Astrocyte (in vitro differentiated cells and primary cell): ENCODE results near the gene LCLAT1. TPM values are rescaled to one million over a fixed set of nuclear protein-coding genes. Genes with fewer than 3 reads are reported as not detected.
"Not testable (repeated sequence)": the region's sequence is repeated elsewhere in the genome, so short reads cannot be mapped to it uniquely, and the experiment has no call there.

Experiments used
- DNase-seq: peaks from one replicate; pipeline ENCODE4 v3.0.0-alpha.2; 2010; ENCODE audit warnings: low read depth
- FAIRE-seq: peaks from 2 replicates; lab custom pipeline; 2011; peaks lifted over from hg19 to GRCh38; lab: Jason Lieb, UNC
- H2AFZ ChIP-seq: 2 replicates; pipeline ENCODE4 v1.6.0; 2012; ENCODE audit warnings: low read depth, low read length, inconsistent platforms
- H3K27ac ChIP-seq: 2 replicates; pipeline ENCODE4 v1.5.1; 2011; ENCODE audit warnings: low read depth, low read length, inconsistent platforms
- H3K27me3 ChIP-seq: 2 replicates; pipeline ENCODE4 v1.6.0; 2011; ENCODE audit warnings: low read length, inconsistent platforms; ENCODE audit not compliant: insufficient read depth
- H3K36me3 ChIP-seq: 2 replicates; pipeline ENCODE4 v1.5.1; 2011; ENCODE audit warnings: low read length, inconsistent platforms; ENCODE audit not compliant: insufficient read depth
- H3K4me1 ChIP-seq: 2 replicates; pipeline ENCODE4 v1.5.1; 2011; ENCODE audit warnings: low read length, inconsistent platforms; ENCODE audit not compliant: insufficient read depth
- H3K4me2 ChIP-seq: 2 replicates; pipeline ENCODE4 v1.6.0; 2012; ENCODE audit warnings: low read length, inconsistent platforms
- H3K4me3 ChIP-seq: 2 replicates; pipeline ENCODE4 v1.5.1; 2011; ENCODE audit warnings: low read depth, mild to moderate bottlenecking, low read length, inconsistent platforms; ENCODE audit not compliant: insufficient read depth
- H3K79me2 ChIP-seq: 2 replicates; pipeline ENCODE4 v1.6.0; 2012; ENCODE audit warnings: mild to moderate bottlenecking, low read length, inconsistent platforms; ENCODE audit not compliant: insufficient read depth
- H3K9ac ChIP-seq: 2 replicates; pipeline ENCODE4 v1.6.0; 2012; ENCODE audit warnings: mild to moderate bottlenecking, low read length, inconsistent platforms
- H3K9me3 ChIP-seq: 2 replicates; pipeline ENCODE4 v1.5.1; 2012; ENCODE audit warnings: low read depth, mild to moderate bottlenecking, low read length, inconsistent platforms; ENCODE audit not compliant: insufficient read depth
- H4K20me1 ChIP-seq: 2 replicates; pipeline ENCODE4 v1.6.0; 2012; ENCODE audit warnings: low read length, inconsistent platforms; ENCODE audit not compliant: insufficient read depth
- H3K27ac Mint-ChIP-seq: one replicate; pipeline ENCODE4 v1.8.0; 2021; ENCODE audit warnings: mild to moderate bottlenecking, mixed read lengths; ENCODE audit not compliant: unreplicated experiment
- H3K27me3 Mint-ChIP-seq: one replicate; pipeline ENCODE4 v1.8.0; 2021; ENCODE audit warnings: low read depth, mixed read lengths; ENCODE audit not compliant: unreplicated experiment
- H3K36me3 Mint-ChIP-seq: one replicate; pipeline ENCODE4 v1.8.0; 2021; ENCODE audit warnings: low read depth, mixed read lengths; ENCODE audit not compliant: unreplicated experiment
- H3K4me1 Mint-ChIP-seq: one replicate; pipeline ENCODE4 v1.8.0; 2021; ENCODE audit warnings: low read depth, mixed read lengths; ENCODE audit not compliant: unreplicated experiment
- H3K4me3 Mint-ChIP-seq: one replicate; pipeline ENCODE4 v1.8.0; 2021; ENCODE audit warnings: mild to moderate bottlenecking, moderate library complexity, mixed read lengths; ENCODE audit not compliant: unreplicated experiment
- H3K9me3 Mint-ChIP-seq: one replicate; pipeline ENCODE4 v1.8.0; 2021; ENCODE audit warnings: mild to moderate bottlenecking, mixed read lengths; ENCODE audit not compliant: unreplicated experiment
- EZH2 ChIP-seq: IDR thresholded peaks from 2 replicates; pipeline ENCODE4 v1.6.1; 2012; ENCODE audit warnings: mild to moderate bottlenecking, low read length, inconsistent platforms; ENCODE audit not compliant: insufficient read depth
- total RNA-seq: library from RNA; stranded (reverse); gene quantifications from 2 replicates; pipeline ENCODE4 v1.2.1, GENCODE V29; 2021
- TF ChIP-seq, protein P1 (sequence below): IDR thresholded peaks from 2 replicates; pipeline ENCODE4 v1.5.1; 2011; ENCODE audit warnings: low read depth, mild to moderate bottlenecking, inconsistent platforms, low read length, moderate library complexity; ENCODE audit not compliant: insufficient read depth

Gene LCLAT1
- total RNA-seq, 1 donor from 2014 or later: 17.5 TPM

DNA sequence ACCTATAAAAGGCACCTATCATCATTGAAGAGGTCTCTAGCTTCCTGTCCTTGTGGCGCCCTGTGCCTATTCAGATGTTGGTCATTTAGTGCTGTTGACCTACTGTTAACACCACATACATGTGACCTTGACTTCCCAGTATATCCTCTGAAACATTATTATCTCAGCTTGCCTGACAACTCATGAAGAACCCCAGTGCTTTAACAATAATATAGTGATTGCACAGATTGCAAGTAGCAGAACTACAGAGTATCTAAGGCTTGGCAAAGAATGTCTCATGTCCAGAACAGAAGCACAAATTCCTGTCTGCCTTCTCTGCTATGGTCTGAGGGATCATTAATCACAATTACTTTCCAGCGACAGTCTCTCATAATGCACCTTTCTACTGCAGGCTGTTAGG lies 165.3 kb downstream of the LCLAT1 start:
- H3K4me2 ChIP-seq: no peak overlapping the region
- Mint-ChIP-seq H3K27ac (no peak overlapping the region), H3K9me3 (no peaks in the 10 kb centered on the region), H3K27me3 (no peaks in the 10 kb centered on the region), H3K36me3 (no peaks in the 10 kb centered on the region), H3K4me3 (no peak overlapping the region), H3K4me1 (peaks cover 14% of the 10 kb centered on the region)
- H2AFZ ChIP-seq: no peak overlapping the region
- H4K20me1 ChIP-seq: no peaks in the 10 kb centered on the region
- H3K9ac ChIP-seq: no peak overlapping the region
- no peak overlapping the region for H3K4me3 ChIP-seq
- no peak for TF ChIP-seq EZH2
- TF ChIP-seq, protein P1, sequence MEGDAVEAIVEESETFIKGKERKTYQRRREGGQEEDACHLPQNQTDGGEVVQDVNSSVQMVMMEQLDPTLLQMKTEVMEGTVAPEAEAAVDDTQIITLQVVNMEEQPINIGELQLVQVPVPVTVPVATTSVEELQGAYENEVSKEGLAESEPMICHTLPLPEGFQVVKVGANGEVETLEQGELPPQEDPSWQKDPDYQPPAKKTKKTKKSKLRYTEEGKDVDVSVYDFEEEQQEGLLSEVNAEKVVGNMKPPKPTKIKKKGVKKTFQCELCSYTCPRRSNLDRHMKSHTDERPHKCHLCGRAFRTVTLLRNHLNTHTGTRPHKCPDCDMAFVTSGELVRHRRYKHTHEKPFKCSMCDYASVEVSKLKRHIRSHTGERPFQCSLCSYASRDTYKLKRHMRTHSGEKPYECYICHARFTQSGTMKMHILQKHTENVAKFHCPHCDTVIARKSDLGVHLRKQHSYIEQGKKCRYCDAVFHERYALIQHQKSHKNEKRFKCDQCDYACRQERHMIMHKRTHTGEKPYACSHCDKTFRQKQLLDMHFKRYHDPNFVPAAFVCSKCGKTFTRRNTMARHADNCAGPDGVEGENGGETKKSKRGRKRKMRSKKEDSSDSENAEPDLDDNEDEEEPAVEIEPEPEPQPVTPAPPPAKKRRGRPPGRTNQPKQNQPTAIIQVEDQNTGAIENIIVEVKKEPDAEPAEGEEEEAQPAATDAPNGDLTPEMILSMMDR: no peak
- no peaks in the 10 kb centered on the region for H3K79me2 ChIP-seq
- FAIRE-seq (no peak), DNase-seq (no peak)
- H3K36me3 ChIP-seq: no peaks in the 10 kb centered on the region
- no peak overlapping the region for H3K27ac ChIP-seq
- H3K9me3 ChIP-seq: no peaks in the 10 kb centered on the region
- no peaks in the 10 kb centered on the region for H3K27me3 ChIP-seq
- no peaks in the 10 kb centered on the region for H3K4me1 ChIP-seq

DNA sequence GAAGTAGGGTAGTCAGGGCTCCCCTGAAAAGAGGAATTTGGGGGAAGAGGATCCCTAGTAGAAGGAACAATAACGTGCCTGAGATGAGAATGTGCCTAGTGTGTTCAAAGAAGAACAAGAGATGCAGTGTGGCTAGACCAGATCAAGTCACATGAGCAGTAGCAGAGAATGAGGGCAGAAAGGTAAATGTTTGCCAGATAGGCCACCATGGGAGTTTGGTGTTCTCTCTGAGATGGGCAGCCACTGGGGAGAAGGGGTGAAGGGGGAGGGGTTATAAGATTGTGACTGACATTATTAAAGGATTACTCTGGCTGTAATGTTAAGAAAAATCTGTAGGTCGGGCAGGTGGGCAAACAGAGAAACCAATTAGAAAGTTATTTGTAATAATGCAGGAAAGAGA lies 166.0 kb downstream of the LCLAT1 start:
- Histone ChIP-seq H3K4me2 (no peak overlapping the region), H3K4me1 (no peaks in the 10 kb centered on the region), H3K9me3 (no peaks in the 10 kb centered on the region), H4K20me1 (no peaks in the 10 kb centered on the region), H3K9ac (no peak overlapping the region), H3K27me3 (no peaks in the 10 kb centered on the region), H2AFZ (no peak overlapping the region), H3K36me3 (no peaks in the 10 kb centered on the region), H3K4me3 (no peak overlapping the region), H3K27ac (no peak overlapping the region), H3K79me2 (no peaks in the 10 kb centered on the region)
- Mint-ChIP-seq H3K4me3 (no peak overlapping the region), H3K9me3 (no peaks in the 10 kb centered on the region), H3K4me1 (peaks cover 14% of the 10 kb centered on the region), H3K27ac (no peak overlapping the region), H3K27me3 (no peaks in the 10 kb centered on the region), H3K36me3 (no peaks in the 10 kb centered on the region)
- DNase-seq (no peak), FAIRE-seq (no peak)
- TF ChIP-seq, protein P1: no peak
- no peak for TF ChIP-seq EZH2

DNA sequence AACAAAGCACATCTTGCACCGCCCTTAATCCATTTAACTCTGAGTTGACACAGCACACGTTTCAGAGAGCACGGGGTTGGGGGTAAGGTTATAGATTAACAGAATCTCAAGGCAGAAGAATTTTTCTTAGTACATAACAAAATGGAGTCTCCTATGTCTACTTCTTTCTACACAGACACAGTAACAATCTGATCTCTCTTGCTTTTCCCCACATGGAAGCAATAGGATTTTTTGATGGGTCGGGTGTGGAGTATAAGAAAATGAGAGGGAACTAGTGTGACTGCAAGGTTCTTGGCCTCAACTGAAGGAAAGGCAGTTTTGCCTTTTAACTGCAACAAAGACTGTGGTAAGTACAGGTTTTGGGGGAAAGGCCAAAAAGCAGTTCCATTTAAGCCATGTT lies 167.2 kb downstream of the LCLAT1 start:
- H3K9ac ChIP-seq, DNase-seq, H3K36me3 Mint-ChIP-seq, H3K79me2 ChIP-seq, H3K27ac ChIP-seq, H3K4me3 Mint-ChIP-seq, H3K27ac Mint-ChIP-seq, H3K9me3 Mint-ChIP-seq, H3K27me3 Mint-ChIP-seq, H3K4me1 ChIP-seq, H3K9me3 ChIP-seq, H2AFZ ChIP-seq, H3K4me3 ChIP-seq, H3K27me3 ChIP-seq, H3K4me2 ChIP-seq, H4K20me1 ChIP-seq, FAIRE-seq, H3K36me3 ChIP-seq: not testable (repeated sequence)
- peaks cover 17% of the 10 kb centered on the region for H3K4me1 Mint-ChIP-seq
